Mucosa of descending colon (tissue), 3 donors: ENCODE results near the gene KLHL30. TPM values are rescaled to one million over a fixed set of nuclear protein-coding genes. Genes with fewer than 3 reads are reported as not detected.
A peak's percentile ranks its signal among the peaks of the same experiment; 100 is the strongest.

ENCODE experiments used
- ATAC-seq: fragments of 200-7000 bp; cut with Tn5 transposase; one replicate; pipeline ENCODE4 v1.9.1; 2020; ENCODE audit warnings: mild to moderate bottlenecking, moderate library complexity
- DNase-seq, 3 donors: peaks; one replicate each; pipeline ENCODE4 v3.0.0-alpha.2; 2020
- H3K36me3 ChIP-seq: fragments of 200-600 bp; one replicate; pipeline ENCODE4 v1.8.0; 2021; ENCODE audit warnings: low read depth, mild to moderate bottlenecking
- H3K4me1 ChIP-seq: fragments of 200-600 bp; one replicate; pipeline ENCODE4 v1.8.0; 2021; ENCODE audit warnings: low read depth, mild to moderate bottlenecking
- H3K4me3 ChIP-seq: fragments of 200-600 bp; one replicate; pipeline ENCODE4 v1.8.0; 2021; ENCODE audit warnings: mild to moderate bottlenecking
- H3K9me3 ChIP-seq: fragments of 200-600 bp; one replicate; pipeline ENCODE4 v1.8.0; 2021; ENCODE audit warnings: mild to moderate bottlenecking
- intact Hi-C, 2 donors: fragments of 100-400 bp; cut with DNase I in 1 of 2; cut with micrococcal nuclease in 1 of 2; formaldehyde crosslinking; loops; one replicate each; pipeline versions ENCODE4 v1.11.0 to v1.11.1; 2022; cut with DNase I, micrococcal nuclease
- total RNA-seq, 3 donors: library from RNA; stranded (reverse); fragmentation: NEBNext Ultra II Directional in 2 of 3; extraction: Animal tissue kit (Norgen Biotek cat#: 25700) in 2 of 3; gene quantifications; one replicate each; pipeline versions ENCODE4 v1.2.1 to v1.2.4, GENCODE V29; 2021 to 2023
- TF ChIP-seq, protein P1 (sequence below): fragments of 200-600 bp; IDR thresholded peaks from one replicate; pipeline ENCODE4 v1.8.0; 2022; ENCODE audit warnings: antibody characterized with exemption, mild to moderate bottlenecking
- donor health status: DM: no; HTN: no; CAD: no; lungs with moderate emphysema.
- donor health status: DM: no; HTN: no; CAD: no.
- donor health status: DM: no; HTN: yes; CAD: no.

KLHL30 gene
- total RNA-seq, 3 donors from 2014 or later: 0.17 to 1.1 (median 0.24) TPM

DNA sequence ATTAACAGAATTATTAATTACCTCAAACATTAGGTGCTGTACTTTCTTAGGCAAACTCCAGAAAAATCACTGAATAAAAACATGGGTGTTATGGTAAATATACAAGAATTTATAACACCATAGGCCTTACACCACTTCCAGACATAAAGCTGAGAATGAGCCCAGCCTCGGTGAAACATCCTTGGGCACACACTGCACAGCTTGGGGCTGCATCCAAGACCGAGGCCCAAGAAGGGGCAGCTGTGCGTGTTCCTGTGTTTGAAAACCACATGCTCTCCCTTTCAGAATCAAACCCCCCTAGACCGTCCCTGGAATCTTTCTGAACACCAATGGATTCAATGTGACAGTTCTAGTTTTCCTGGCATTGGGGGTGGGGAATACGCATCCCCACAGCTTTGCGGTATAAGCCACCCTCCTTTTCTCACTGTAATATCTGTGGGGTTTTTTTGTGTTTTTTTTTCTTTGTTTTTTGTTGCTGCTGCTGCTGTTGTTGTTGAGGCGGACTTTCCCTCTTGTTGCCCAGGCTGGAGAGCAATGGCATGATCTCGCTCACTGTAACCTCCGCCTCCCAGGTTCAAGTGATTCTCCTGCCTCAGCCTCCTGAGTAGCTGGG, 33.2 kb downstream of the KLHL30 start:
- H3K4me1 ChIP-seq: peaks cover 5% of the 10 kb centered on the region
- no peaks in the 10 kb centered on the region for H3K9me3 ChIP-seq
- no peaks in the 10 kb centered on the region for H3K36me3 ChIP-seq
- ATAC-seq (no peak), DNase-seq (no peak)
- no peak overlapping the region for H3K4me3 ChIP-seq
- intact Hi-C loops: no loop called here
- TF ChIP-seq, protein P1, sequence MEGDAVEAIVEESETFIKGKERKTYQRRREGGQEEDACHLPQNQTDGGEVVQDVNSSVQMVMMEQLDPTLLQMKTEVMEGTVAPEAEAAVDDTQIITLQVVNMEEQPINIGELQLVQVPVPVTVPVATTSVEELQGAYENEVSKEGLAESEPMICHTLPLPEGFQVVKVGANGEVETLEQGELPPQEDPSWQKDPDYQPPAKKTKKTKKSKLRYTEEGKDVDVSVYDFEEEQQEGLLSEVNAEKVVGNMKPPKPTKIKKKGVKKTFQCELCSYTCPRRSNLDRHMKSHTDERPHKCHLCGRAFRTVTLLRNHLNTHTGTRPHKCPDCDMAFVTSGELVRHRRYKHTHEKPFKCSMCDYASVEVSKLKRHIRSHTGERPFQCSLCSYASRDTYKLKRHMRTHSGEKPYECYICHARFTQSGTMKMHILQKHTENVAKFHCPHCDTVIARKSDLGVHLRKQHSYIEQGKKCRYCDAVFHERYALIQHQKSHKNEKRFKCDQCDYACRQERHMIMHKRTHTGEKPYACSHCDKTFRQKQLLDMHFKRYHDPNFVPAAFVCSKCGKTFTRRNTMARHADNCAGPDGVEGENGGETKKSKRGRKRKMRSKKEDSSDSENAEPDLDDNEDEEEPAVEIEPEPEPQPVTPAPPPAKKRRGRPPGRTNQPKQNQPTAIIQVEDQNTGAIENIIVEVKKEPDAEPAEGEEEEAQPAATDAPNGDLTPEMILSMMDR: no peak

DNA sequence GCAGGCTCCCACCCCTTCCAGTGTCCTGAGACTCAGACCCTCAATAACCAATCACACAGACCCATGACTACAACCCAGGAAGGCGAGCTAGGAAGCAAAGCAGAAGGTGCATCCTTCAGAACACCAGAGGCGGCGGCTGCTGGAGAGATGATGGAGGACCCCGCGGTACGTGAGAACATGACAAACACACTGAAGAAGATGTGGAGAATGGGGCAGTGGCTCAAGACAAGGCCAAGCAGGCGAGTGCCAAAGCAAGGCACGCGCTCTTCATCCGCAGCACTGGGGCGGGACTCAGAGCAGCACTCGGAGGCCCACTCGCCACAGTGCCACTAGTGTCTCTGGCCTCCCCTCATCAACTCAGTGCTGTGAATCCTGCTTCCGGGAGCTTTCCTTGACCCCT, 34.0 kb downstream of the KLHL30 start:
- TF ChIP-seq, protein P1: no peak
- Histone ChIP-seq H3K9me3 (no peaks in the 10 kb centered on the region), H3K4me3 (no peak overlapping the region), H3K4me1 (peaks cover 5% of the 10 kb centered on the region), H3K36me3 (no peaks in the 10 kb centered on the region)
- DNase-seq: no peak
- ATAC-seq: no peak
- intact Hi-C loops: no loop called here

DNA sequence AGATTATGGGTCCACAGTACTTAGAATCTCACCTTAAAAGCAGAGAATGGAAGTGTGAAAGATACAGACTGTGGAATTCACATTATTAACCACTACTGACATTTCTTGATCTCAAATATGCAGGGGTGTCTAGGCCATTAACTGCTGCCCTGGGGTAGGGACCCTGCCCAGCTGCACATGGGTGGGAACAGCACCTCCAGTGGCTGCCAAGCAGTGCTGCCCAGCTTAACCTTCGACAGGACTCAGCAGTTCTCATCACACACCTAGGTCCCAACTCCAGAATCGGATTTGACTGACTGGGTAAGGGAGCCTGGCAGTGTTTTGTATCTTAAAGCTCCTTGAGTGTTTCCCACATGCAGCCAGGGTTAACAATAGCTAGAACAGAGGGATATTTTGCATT, 35.2 kb downstream of the KLHL30 start:
- Histone ChIP-seq H3K4me1 (peaks cover 5% of the 10 kb centered on the region), H3K36me3 (no peaks in the 10 kb centered on the region), H3K9me3 (no peaks in the 10 kb centered on the region), H3K4me3 (no peak overlapping the region)
- intact Hi-C loops: no loop called here
- TF ChIP-seq, protein P1: no peak
- ATAC-seq (no peak), DNase-seq (no peak)

DNA sequence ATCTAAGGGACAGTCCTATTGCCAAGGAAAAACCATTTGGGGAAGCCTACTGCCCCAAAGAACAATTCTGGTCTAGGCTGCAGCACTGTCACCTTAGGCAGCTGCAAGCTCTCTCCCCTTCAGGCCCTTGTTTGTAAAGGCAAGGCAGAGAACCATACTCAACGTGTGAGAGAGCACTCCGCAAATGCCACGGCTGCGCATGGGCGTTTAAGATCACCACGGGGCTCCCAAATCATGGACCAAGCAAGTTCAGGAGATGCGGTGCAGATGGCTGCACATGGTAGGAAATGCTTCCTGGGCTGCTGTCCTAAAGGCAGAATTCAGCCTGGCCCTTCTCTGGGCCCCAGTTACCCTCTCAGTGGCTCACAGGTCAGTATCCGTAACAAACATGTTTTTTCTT, 35.8 kb downstream of the KLHL30 start:
- Histone ChIP-seq H3K9me3 (no peaks in the 10 kb centered on the region), H3K36me3 (no peaks in the 10 kb centered on the region), H3K4me3 (no peak overlapping the region), H3K4me1 (peaks cover 5% of the 10 kb centered on the region)
- TF ChIP-seq, protein P1: no peak
- intact Hi-C loops: no loop called here
- no peak for ATAC-seq
- DNase-seq: no peak

DNA sequence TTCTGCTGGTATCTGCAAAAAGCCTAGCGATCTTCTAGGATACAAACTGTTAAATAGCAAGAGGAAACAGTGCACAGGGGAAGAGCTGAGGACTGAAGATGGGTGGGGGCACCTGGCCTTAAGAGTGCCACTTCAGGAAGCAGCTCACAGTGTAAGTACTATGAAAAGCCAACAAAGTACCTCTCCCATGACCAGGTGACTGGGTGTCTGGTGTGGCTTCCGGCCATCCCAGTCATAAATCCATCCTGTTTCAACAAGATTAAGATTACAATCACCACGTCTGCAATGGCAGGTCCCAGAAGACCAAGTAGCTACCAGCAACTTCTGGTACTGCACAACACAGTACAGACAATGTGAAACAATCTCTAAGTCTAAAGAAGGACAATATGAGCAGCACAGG, 36.2 kb downstream of the KLHL30 start:
- intact Hi-C loops: no loop called here
- DNase-seq (peak in 1 of 3 donors; percentile 73), ATAC-seq (peak; percentile 95)
- H3K4me3 ChIP-seq: no peak overlapping the region
- TF ChIP-seq, protein P1: no peak
- H3K4me1 ChIP-seq: peaks cover 4% of the 10 kb centered on the region
- H3K9me3 ChIP-seq: no peaks in the 10 kb centered on the region
- no peaks in the 10 kb centered on the region for H3K36me3 ChIP-seq

DNA sequence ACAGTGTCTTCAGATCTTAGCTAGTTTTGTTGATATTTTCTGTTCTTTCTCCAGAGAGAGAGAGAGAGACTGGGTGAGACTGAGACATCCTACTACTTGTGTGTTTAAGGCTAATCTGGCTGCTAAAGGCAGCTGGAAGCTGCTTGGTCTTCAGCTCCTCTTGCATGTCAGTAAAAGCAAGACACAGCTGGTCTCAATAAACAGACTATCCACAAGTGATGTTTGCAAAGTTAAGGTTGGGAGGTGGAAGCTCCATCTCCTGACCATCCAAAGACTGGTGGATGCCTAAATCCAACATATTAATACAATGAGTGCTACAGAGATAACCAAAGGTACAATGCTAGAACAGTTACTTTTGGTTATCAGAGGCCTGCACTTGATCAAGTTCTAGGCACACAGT, 38.1 kb downstream of the KLHL30 start:
- intact Hi-C loops: no loop called here
- peaks cover under 1% of the 10 kb centered on the region for H3K36me3 ChIP-seq
- no peak overlapping the region for H3K4me3 ChIP-seq
- ATAC-seq (no peak), DNase-seq (no peak)
- TF ChIP-seq, protein P1: no peak
- H3K4me1 ChIP-seq: no peaks in the 10 kb centered on the region
- H3K9me3 ChIP-seq: no peaks in the 10 kb centered on the region
